ENCODE results near the gene NHLRC2. TPM values are rescaled to one million over a fixed set of nuclear protein-coding genes. Genes with fewer than 3 reads are reported as not detected.
"Not testable (repeated sequence)": the region's sequence is repeated elsewhere in the genome, so short reads cannot be mapped to it uniquely, and the experiment has no call there.

The NHLRC2 gene
- total RNA-seq, 4 donors from 2014 or later, result 18.0 to 117 (median 24.1) TPM

- no peak for TF ChIP-seq CTCF (IDR thresholded peaks at IDR 0.05)
- ATAC-seq (ENCODE audit: low FRiP score), result no peak
These were observed 32.3 kb upstream of the NHLRC2 start for GRCh38 chr10:113822174-113822573.

GRCh38 chr10:113823389-113823788 lies 31.1 kb upstream of the NHLRC2 start:
- ATAC-seq (ENCODE audit: low FRiP score) (no peak), DNase-seq (ENCODE audit: low spot score) (no peak)
- TF ChIP-seq CTCF (IDR thresholded peaks at IDR 0.05), result no peak

More at GRCh38 chr10:113822174-113822573, 32.3 kb upstream of the NHLRC2 start:
- no peak for DNase-seq (ENCODE audit: low spot score)

- DNase-seq (ENCODE audit: low spot score) (no peak), ATAC-seq (ENCODE audit: low FRiP score) (no peak)
- TF ChIP-seq CTCF (IDR thresholded peaks at IDR 0.05), result no peak
These were observed 28.7 kb upstream of the NHLRC2 start for GRCh38 chr10:113825791-113826190.

- not testable (repeated sequence) for ATAC-seq (ENCODE audit: low FRiP score); DNase-seq (ENCODE audit: low spot score)
These were observed 25.9 kb upstream of the NHLRC2 start for GRCh38 chr10:113828567-113828966.

GRCh38 chr10:113842171-113842570 lies 12.3 kb upstream of the NHLRC2 start:
- no peak for TF ChIP-seq CTCF (IDR thresholded peaks at IDR 0.05)
- ATAC-seq (ENCODE audit: low FRiP score) (no peak), DNase-seq (ENCODE audit: low spot score) (no peak)

GRCh38 chr10:113843972-113844485 lies 10.4 kb upstream of the NHLRC2 start:
- ATAC-seq (ENCODE audit: low FRiP score), result no peak
- DNase-seq (ENCODE audit: low spot score), result no peak
- TF ChIP-seq CTCF (IDR thresholded peaks at IDR 0.05), result no peak

GRCh38 chr10:113846036-113846435 lies 8.4 kb upstream of the NHLRC2 start:
- DNase-seq (ENCODE audit: low spot score) (no peak), ATAC-seq (ENCODE audit: low FRiP score) (no peak)
- TF ChIP-seq CTCF (IDR thresholded peaks at IDR 0.05), result no peak
